ENCODE data around the gene PLCL2.

Gene PLCL2

GRCh38 chr3:16992198-16992597, 107.4 kb downstream of the PLCL2 start:
- no peak overlapping the region for H3K27ac ChIP-seq
- TF ChIP-seq ZFX (IDR thresholded peaks at IDR 0.05; ENCODE audit: borderline replicate concordance) (no peak), CTCF (IDR thresholded peaks at IDR 0.05) (no peak)

- H3K27ac ChIP-seq, result no peak overlapping the region
- TF ChIP-seq ZFX (IDR thresholded peaks at IDR 0.05; ENCODE audit: borderline replicate concordance), result no peak
- TF ChIP-seq CTCF (IDR thresholded peaks at IDR 0.05), result no peak
Measured at GRCh38 chr3:16993227-16993626, 108.5 kb downstream of the PLCL2 start.

GRCh38 chr3:16994854-16995525, 110.2 kb downstream of the PLCL2 start:
- no peak overlapping the region for H3K27ac ChIP-seq
- TF ChIP-seq CTCF (IDR thresholded peaks at IDR 0.05) (no peak), ZFX (IDR thresholded peaks at IDR 0.05; ENCODE audit: borderline replicate concordance) (no peak)

- H3K27ac ChIP-seq, result no peak overlapping the region
- TF ChIP-seq ZFX (IDR thresholded peaks at IDR 0.05; ENCODE audit: borderline replicate concordance), result no peak
- TF ChIP-seq CTCF (IDR thresholded peaks at IDR 0.05), result no peak
Measured at GRCh38 chr3:16995601-16996000, 110.8 kb downstream of the PLCL2 start.

- TF ChIP-seq ZFX (IDR thresholded peaks at IDR 0.05; ENCODE audit: borderline replicate concordance) (no peak), CTCF (IDR thresholded peaks at IDR 0.05) (no peak)
- H3K27ac ChIP-seq, result no peak overlapping the region
Measured at GRCh38 chr3:16998236-16998923, 113.6 kb downstream of the PLCL2 start.

GRCh38 chr3:16999161-16999560, 114.4 kb downstream of the PLCL2 start:
- TF ChIP-seq ZFX (IDR thresholded peaks at IDR 0.05; ENCODE audit: borderline replicate concordance), result no peak
- no peak for TF ChIP-seq CTCF (IDR thresholded peaks at IDR 0.05)
- H3K27ac ChIP-seq, result no peak overlapping the region

GRCh38 chr3:16999871-17000270, 115.1 kb downstream of the PLCL2 start:
- TF ChIP-seq ZFX (IDR thresholded peaks at IDR 0.05; ENCODE audit: borderline replicate concordance) (no peak), CTCF (IDR thresholded peaks at IDR 0.05) (no peak)
- H3K27ac ChIP-seq, result no peak overlapping the region
